HG02943 (cell line): ENCODE results near the gene CNTNAP2.
"Not testable (repeated sequence)": the region's sequence is repeated elsewhere in the genome, so short reads cannot be mapped to it uniquely, and the experiment has no call there.

Experiments
- ATAC-seq: cut with Tn5 transposase; IDR thresholded peaks from one replicate; pipeline ENCODE4 v1.9.1; 2021; ENCODE audit warnings: mild to moderate bottlenecking, low read depth, moderate library complexity; ENCODE audit not compliant: unreplicated experiment

The CNTNAP2 gene

GRCh38 chr7:146858690-146859089 lies 742.1 kb downstream of the CNTNAP2 start:
- ATAC-seq: no peak

- ATAC-seq: no peak
Measured at GRCh38 chr7:146861701-146862100, 745.1 kb downstream of the CNTNAP2 start.

- no peak for ATAC-seq
Measured at GRCh38 chr7:146862415-146862814, 745.8 kb downstream of the CNTNAP2 start.

GRCh38 chr7:146864644-146865043 lies 748.0 kb downstream of the CNTNAP2 start:
- ATAC-seq: no peak

GRCh38 chr7:146865696-146866095 lies 749.1 kb downstream of the CNTNAP2 start:
- no peak for ATAC-seq

GRCh38 chr7:146874722-146875121 lies 758.1 kb downstream of the CNTNAP2 start:
- ATAC-seq: no peak

- no peak for ATAC-seq
Measured at GRCh38 chr7:146875237-146875785, 758.7 kb downstream of the CNTNAP2 start.

- ATAC-seq: no peak
Measured at GRCh38 chr7:146875981-146876380, 759.4 kb downstream of the CNTNAP2 start.

- no peak for ATAC-seq
Measured at GRCh38 chr7:146876411-146876810, 759.8 kb downstream of the CNTNAP2 start.

GRCh38 chr7:146878901-146879300 lies 762.3 kb downstream of the CNTNAP2 start:
- no peak for ATAC-seq

GRCh38 chr7:146885231-146885630 lies 768.6 kb downstream of the CNTNAP2 start:
- ATAC-seq: no peak

GRCh38 chr7:146889806-146890555 lies 773.4 kb downstream of the CNTNAP2 start:
- ATAC-seq: no peak

- no peak for ATAC-seq
Measured at GRCh38 chr7:146892151-146892550, 775.5 kb downstream of the CNTNAP2 start.

- ATAC-seq: no peak
Measured at GRCh38 chr7:146894927-146895326, 778.3 kb downstream of the CNTNAP2 start.

- ATAC-seq: no peak
Measured at GRCh38 chr7:146902266-146902665, 785.7 kb downstream of the CNTNAP2 start.

GRCh38 chr7:146902728-146903127 lies 786.1 kb downstream of the CNTNAP2 start:
- no peak for ATAC-seq

GRCh38 chr7:146905746-146906145 lies 789.1 kb downstream of the CNTNAP2 start:
- not testable (repeated sequence) for ATAC-seq

- no peak for ATAC-seq
Measured at GRCh38 chr7:146922782-146923181, 806.2 kb downstream of the CNTNAP2 start.

- no peak for ATAC-seq
Measured at GRCh38 chr7:146926841-146927240, 810.2 kb downstream of the CNTNAP2 start.

- no peak for ATAC-seq
Measured at GRCh38 chr7:146937836-146938235, 821.2 kb downstream of the CNTNAP2 start.

GRCh38 chr7:146943483-146943882 lies 826.9 kb downstream of the CNTNAP2 start:
- ATAC-seq: no peak

GRCh38 chr7:146948703-146949102 lies 832.1 kb downstream of the CNTNAP2 start:
- no peak for ATAC-seq
